Right lobe of liver (tissue), 6 donors: ENCODE measurements around the gene FRMD4A. TPM values are rescaled to one million over a fixed set of nuclear protein-coding genes. Genes with fewer than 3 reads are reported as not detected.

Source experiments
- ATAC-seq, 4 donors: fragments of 200-7000 bp; cut with Tn5 transposase; one replicate each; pipeline ENCODE4 v1.9.1; 2020; ENCODE audit warnings: mild to moderate bottlenecking in 4 of 4, moderate library complexity in 4 of 4
- DNase-seq, 3 donors: peaks; one replicate each; pipeline ENCODE4 v3.0.0-alpha.2; 2020
- H3K27ac ChIP-seq, 3 donors: fragments of 200-600 bp; one replicate each; pipeline ENCODE4 v1.8.0; 2022
- H3K27me3 ChIP-seq, 2 donors: fragments of 200-600 bp; one replicate each; pipeline ENCODE4 v1.8.0; 2022
- H3K36me3 ChIP-seq, 4 donors: fragments of 200-600 bp; sonication (generic) in 1 of 4; one replicate each; pipeline versions ENCODE4 v1.5.1 to v1.8.0; 2017 to 2022; ENCODE audit warnings: control low read depth in 1 of 4
- H3K4me1 ChIP-seq, 4 donors: fragments of 200-600 bp; sonication (generic) in 1 of 4; one replicate each; pipeline versions ENCODE4 v1.5.1 to v1.8.0; 2017 to 2022; ENCODE audit warnings: control low read depth in 1 of 4
- H3K4me3 ChIP-seq, 3 donors: fragments of 200-600 bp; one replicate each; pipeline ENCODE4 v1.8.0; 2022
- H3K9me3 ChIP-seq, 4 donors: fragments of 200-600 bp; sonication (generic) in 1 of 4; one replicate each; pipeline versions ENCODE4 v1.5.1 to v1.8.0; 2017 to 2022; ENCODE audit warnings: control low read depth in 1 of 4
- POLR2A ChIP-seq: fragments of 450-650 bp; IDR thresholded peaks from one replicate; pipeline ENCODE4 v1.6.1; 2017; ENCODE audit warnings: antibody characterized with exemption, mild to moderate bottlenecking
- WGBS: methylation state at CpG from one replicate; pipeline ENCODE4 v1.1.6; 2018; ENCODE audit warnings: low coverage, low lambda C conversion rate; ENCODE audit not compliant: insufficient coverage; ENCODE audit errors: missing lambda C conversion rate; 5-methylcytosine and 5-hydroxymethylcytosine counted together
- intact Hi-C, 2 donors: fragments of 100-400 bp; cut with DNase I; formaldehyde crosslinking; loops; one replicate each; pipeline versions ENCODE4 v1.11.2 to v1.14.1; 2022
- total RNA-seq, 6 experiments: library from RNA; depleted of rRNA in 2 of 6; stranded (reverse); fragments of >200 nt in 2 of 6; fragmentation: NEBNext Ultra II Directional in 3 of 6; extraction: Animal tissue kit (Norgen Biotek cat#: 25700) in 3 of 6; gene quantifications; one replicate each; pipeline versions ENCODE4 v1.1.0 to v1.2.4, GENCODE V29; 2016 to 2023
- TF ChIP-seq, protein P1 (sequence below), 4 donors: fragments of 200-600 bp in 3 of 4; fragments of 450-650 bp in 1 of 4; IDR thresholded peaks; one replicate each; pipeline versions ENCODE4 v1.5.1 to v1.8.0; 2016 to 2022; ENCODE audit warnings: antibody characterized with exemption in 4 of 4, mild to moderate bottlenecking in 2 of 4
- donor health status: DM: no; HTN: yes; CAD: no.
- donor health status: DM: no; HTN: no; CAD: no.
- donor health status: DM: no; HTN: no; CAD: no.
- donor health status: DM: no; HTN: yes; CAD: no.
- donor health status: DM: no; HTN: yes; CAD: no.

The FRMD4A gene
- total RNA-seq, 6 experiments from 2014 or later, result 8.4 to 22.8 (median 13.3) TPM

DNA sequence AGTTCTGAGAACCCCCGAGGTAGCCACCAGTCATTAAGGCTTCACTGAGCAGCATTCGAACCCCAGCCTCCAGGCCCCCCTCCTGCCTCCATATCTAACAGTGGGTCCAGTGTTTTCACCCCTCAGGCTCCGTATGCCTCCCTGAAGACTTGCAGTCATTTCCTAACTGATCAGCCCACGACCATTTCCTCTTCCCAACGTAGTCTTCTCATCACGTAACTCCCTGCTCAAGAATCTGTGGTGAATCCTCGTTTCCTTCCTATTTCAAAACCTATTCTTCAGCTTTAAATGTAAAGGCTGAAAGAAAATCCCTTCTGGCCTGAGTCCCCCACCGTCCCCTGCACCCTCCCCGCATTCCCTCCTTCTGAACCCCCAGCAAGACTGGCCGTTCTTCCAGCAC, 21.1 kb downstream of the FRMD4A start:
- Histone ChIP-seq H3K4me1 (no peaks in the 10 kb centered on the region), H3K9me3 (no peaks in the 10 kb centered on the region), H3K27me3 (no peaks in the 10 kb centered on the region), H3K36me3 (no peaks in the 10 kb centered on the region), H3K27ac (no peak overlapping the region), H3K4me3 (no peak overlapping the region)
- intact Hi-C loops, result no loop called here
- 35% methylated on average over 9 of the region's 10 CpGs for WGBS
- ATAC-seq, result no peak
- no peak for DNase-seq
- TF ChIP-seq, protein P1, sequence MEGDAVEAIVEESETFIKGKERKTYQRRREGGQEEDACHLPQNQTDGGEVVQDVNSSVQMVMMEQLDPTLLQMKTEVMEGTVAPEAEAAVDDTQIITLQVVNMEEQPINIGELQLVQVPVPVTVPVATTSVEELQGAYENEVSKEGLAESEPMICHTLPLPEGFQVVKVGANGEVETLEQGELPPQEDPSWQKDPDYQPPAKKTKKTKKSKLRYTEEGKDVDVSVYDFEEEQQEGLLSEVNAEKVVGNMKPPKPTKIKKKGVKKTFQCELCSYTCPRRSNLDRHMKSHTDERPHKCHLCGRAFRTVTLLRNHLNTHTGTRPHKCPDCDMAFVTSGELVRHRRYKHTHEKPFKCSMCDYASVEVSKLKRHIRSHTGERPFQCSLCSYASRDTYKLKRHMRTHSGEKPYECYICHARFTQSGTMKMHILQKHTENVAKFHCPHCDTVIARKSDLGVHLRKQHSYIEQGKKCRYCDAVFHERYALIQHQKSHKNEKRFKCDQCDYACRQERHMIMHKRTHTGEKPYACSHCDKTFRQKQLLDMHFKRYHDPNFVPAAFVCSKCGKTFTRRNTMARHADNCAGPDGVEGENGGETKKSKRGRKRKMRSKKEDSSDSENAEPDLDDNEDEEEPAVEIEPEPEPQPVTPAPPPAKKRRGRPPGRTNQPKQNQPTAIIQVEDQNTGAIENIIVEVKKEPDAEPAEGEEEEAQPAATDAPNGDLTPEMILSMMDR (IDR thresholded peaks at IDR 0.05), result no peak
- no peak for TF ChIP-seq POLR2A

DNA sequence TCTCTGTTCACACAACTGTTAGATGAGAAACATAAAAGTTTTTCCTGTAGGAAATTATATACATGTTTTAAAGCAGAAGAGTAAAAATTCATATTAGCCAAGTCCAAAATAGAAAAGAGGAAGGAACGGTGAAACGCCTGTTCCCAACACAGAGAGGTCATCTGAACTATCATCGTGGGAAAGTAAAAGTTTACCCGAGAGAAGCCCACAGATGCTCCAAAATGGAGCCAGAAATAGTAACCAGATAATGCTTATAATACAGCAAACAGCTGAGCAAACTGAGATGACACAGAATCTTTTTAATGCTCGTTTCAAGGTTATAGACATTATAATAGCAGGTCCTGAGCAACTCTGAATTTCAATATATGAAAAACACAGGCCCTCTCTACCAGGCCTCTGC, 24.5 kb downstream of the FRMD4A start:
- Histone ChIP-seq H3K4me3 (no peak overlapping the region), H3K27me3 (no peaks in the 10 kb centered on the region), H3K27ac (no peak overlapping the region), H3K4me1 (no peaks in the 10 kb centered on the region), H3K36me3 (no peaks in the 10 kb centered on the region), H3K9me3 (no peaks in the 10 kb centered on the region)
- no peak for TF ChIP-seq POLR2A
- TF ChIP-seq, protein P1 (IDR thresholded peaks at IDR 0.05), result no peak
- intact Hi-C loops, result no loop called here
- DNase-seq, result no peak
- ATAC-seq, result no peak
- WGBS, result 45% methylated on average over 5 of the region's 5 CpGs

DNA sequence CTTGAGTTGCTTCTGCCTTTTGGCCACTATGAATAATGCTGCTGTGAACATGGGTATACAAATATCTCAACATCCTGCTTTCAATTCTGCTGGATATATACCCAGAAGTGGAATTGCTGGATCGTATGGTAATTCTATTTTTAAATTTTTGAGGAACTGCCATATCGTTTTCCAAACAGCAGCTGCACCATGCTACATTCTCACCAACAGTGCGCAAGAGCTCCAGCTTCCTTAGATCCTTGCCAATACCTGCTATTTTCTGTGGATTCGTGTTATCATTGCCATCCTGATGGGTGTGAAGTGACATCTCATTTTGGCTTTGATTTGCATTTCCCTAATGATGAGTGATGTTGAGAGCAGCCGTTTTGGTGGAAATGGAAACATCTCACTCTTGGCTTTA, 26.7 kb downstream of the FRMD4A start:
- no peaks in the 10 kb centered on the region for H3K27me3 ChIP-seq
- H3K27ac ChIP-seq, result no peak overlapping the region
- H3K4me1 ChIP-seq, result no peaks in the 10 kb centered on the region
- TF ChIP-seq, protein P1 (IDR thresholded peaks at IDR 0.05), result no peak
- no peak for TF ChIP-seq POLR2A
- no peaks in the 10 kb centered on the region for H3K36me3 ChIP-seq
- ATAC-seq (no peak), DNase-seq (no peak)
- no peaks in the 10 kb centered on the region for H3K9me3 ChIP-seq
- H3K4me3 ChIP-seq, result no peak overlapping the region
- 57% methylated on average over 5 of the region's 5 CpGs for WGBS
- intact Hi-C loops, result no loop called here

DNA sequence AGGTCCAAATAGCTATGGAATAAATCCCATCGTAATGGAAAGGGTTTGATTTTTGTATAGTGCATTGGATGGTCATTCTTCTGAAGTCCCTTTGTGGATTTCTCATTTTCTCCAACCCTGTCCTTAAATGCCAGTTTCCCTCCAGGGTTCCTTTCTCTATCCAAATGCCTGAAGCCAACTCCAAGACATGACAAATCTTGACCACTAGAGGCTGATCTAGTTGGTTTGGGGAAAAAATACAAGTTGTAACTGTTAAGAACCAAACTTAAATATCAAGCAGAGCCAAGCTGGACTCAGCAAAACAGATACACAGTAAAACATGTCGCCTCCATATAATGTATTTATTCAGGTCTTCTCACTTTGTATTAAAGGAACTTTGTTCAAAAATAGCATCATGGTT, 28.7 kb downstream of the FRMD4A start:
- no peaks in the 10 kb centered on the region for H3K9me3 ChIP-seq
- DNase-seq, result no peak
- peaks cover 0 to under 1% (median 0%) of the 10 kb centered on the region in 4 donors for H3K4me1 ChIP-seq
- no peak for ATAC-seq
- intact Hi-C loops, result no loop called here
- no peaks in the 10 kb centered on the region for H3K36me3 ChIP-seq
- no peak for TF ChIP-seq POLR2A
- TF ChIP-seq, protein P1 (IDR thresholded peaks at IDR 0.05), result peak in 3 of 4 donors; percentile 8 to 36 (median 10)
- 31% methylated on average over 2 of the region's 2 CpGs for WGBS
- H3K27me3 ChIP-seq, result no peaks in the 10 kb centered on the region
- no peak overlapping the region for H3K27ac ChIP-seq
- no peak overlapping the region for H3K4me3 ChIP-seq

DNA sequence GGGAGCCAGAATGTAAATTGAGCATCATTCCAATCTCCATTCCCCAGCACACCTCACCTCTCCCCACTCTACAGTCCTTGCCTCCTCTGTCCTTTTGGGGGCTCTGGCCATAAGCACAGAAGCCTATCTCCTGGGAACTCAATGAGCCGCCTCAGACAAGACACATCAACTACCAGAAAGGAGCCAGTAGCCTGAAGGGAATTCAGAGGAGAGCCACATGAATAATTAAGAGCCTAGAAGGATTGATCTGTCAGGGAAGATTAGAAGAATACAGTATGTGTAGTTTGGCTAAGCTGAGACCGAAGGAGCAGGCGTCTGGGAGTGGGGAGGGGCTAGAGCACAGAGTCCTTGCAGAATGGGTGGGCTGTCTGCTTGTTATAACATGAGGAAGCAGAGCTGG, 31.2 kb downstream of the FRMD4A start:
- H3K27me3 ChIP-seq, result no peaks in the 10 kb centered on the region
- H3K36me3 ChIP-seq, result no peaks in the 10 kb centered on the region
- DNase-seq (no peak), ATAC-seq (no peak)
- WGBS, result 84% methylated on average over 3 of the region's 3 CpGs
- no peak for TF ChIP-seq POLR2A
- TF ChIP-seq, protein P1 (IDR thresholded peaks at IDR 0.05), result no peak
- peaks cover 0 to 17% (median 7%) of the 10 kb centered on the region in 4 donors for H3K4me1 ChIP-seq
- no peaks in the 10 kb centered on the region for H3K9me3 ChIP-seq
- H3K4me3 ChIP-seq, result no peak overlapping the region
- H3K27ac ChIP-seq, result no peak overlapping the region
- intact Hi-C loops, result no loop called here
